ENCODE results near the gene GOT2. TPM values are rescaled to one million over a fixed set of nuclear protein-coding genes. Genes with fewer than 3 reads are reported as not detected.

The GOT2 gene
- total RNA-seq, 2 experiments from 2014 or later: 17.4 to 18.7 TPM

DNA sequence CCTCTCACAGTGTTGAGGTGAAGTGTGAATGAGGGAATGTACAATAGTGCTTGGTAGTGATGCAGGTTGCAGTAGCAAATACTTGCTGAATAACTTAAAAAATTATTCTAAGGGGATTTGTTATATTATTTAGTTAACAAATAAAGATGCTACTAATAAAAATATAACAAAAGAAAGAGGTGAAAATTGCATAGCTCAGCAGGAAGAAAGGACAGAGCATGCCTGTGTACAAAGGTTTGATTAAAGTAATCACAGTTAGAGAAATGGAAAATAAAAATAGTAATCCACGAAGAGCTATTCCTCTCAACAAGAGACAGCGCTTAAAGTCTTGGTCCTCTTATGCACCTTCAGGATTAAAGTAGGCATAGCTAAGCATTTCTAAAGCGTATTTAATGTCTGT lies 11.0 kb downstream of the GOT2 start:
- ATAC-seq (ENCODE audit: poor library complexity): no peak
- ChIA-PET POLR2A (no interaction called here), CTCF (interaction anchor here (0.9 kb wide), 1 partner anchor 33 kb away, joined by 3 read pairs; no protein-coding TSS in a partner anchor)
- intact Hi-C loops (cut with DNase I, micrococcal nuclease): no loop called here
- no peak for DNase-seq
- H3K4me1 Mint-ChIP-seq (ENCODE audit: low read depth): no peaks in the 10 kb centered on the region
- peaks cover 48% of the 10 kb centered on the region for H3K36me3 Mint-ChIP-seq (ENCODE audit: low read depth)
- Histone ChIP-seq H3K27me3 (ENCODE audit: control insufficient read depth in 1 of 2, insufficient read depth in 2 of 2, low read length in 2 of 2) (no peaks in the 10 kb centered on the region), H3K27ac (ENCODE audit: low read depth in 1 of 2, low read length in 2 of 2) (no peak overlapping the region), H3K4me3 (ENCODE audit: low read length) (no peak overlapping the region), H3K4me1 (ENCODE audit: insufficient read depth, low read length) (no peaks in the 10 kb centered on the region), H3K36me3 (ENCODE audit: insufficient read depth, low read length) (peaks cover 42% of the 10 kb centered on the region), H3K9me3 (ENCODE audit: control insufficient read depth in 1 of 2, insufficient read depth in 1 of 2, low read length in 2 of 2) (no peaks in the 10 kb centered on the region)
- no peak overlapping the region for H3K4me3 Mint-ChIP-seq
- H3K9me3 Mint-ChIP-seq: no peaks in the 10 kb centered on the region
- H3K27ac Mint-ChIP-seq: no peak overlapping the region
- no peaks in the 10 kb centered on the region for H3K27me3 Mint-ChIP-seq
- TF ChIP-seq, protein P1, sequence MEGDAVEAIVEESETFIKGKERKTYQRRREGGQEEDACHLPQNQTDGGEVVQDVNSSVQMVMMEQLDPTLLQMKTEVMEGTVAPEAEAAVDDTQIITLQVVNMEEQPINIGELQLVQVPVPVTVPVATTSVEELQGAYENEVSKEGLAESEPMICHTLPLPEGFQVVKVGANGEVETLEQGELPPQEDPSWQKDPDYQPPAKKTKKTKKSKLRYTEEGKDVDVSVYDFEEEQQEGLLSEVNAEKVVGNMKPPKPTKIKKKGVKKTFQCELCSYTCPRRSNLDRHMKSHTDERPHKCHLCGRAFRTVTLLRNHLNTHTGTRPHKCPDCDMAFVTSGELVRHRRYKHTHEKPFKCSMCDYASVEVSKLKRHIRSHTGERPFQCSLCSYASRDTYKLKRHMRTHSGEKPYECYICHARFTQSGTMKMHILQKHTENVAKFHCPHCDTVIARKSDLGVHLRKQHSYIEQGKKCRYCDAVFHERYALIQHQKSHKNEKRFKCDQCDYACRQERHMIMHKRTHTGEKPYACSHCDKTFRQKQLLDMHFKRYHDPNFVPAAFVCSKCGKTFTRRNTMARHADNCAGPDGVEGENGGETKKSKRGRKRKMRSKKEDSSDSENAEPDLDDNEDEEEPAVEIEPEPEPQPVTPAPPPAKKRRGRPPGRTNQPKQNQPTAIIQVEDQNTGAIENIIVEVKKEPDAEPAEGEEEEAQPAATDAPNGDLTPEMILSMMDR (IDR thresholded peaks at IDR 0.05): no peak

DNA sequence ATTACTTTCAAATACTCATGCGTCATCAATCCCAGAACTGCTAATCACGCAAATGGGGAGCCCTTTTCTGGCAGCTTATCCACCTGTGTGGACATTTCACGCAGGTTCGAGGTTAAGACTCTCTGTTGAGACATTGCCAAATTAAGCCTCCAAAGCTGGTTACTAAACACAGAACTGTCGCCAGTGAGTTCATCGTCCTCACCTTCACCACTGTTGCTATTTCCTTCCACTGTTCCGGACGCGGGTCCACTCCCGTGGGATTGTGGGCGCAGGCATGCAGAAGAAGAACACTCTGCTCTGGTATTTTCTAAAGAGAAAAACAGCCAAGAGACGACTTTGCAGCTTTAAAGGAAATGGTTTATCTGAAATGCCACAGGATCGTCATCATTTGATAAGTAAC lies 16.1 kb downstream of the GOT2 start:
- Histone ChIP-seq H3K27me3 (ENCODE audit: control insufficient read depth in 1 of 2, insufficient read depth in 2 of 2, low read length in 2 of 2) (no peaks in the 10 kb centered on the region), H3K4me1 (ENCODE audit: insufficient read depth, low read length) (no peaks in the 10 kb centered on the region), H3K9me3 (ENCODE audit: control insufficient read depth in 1 of 2, insufficient read depth in 1 of 2, low read length in 2 of 2) (no peaks in the 10 kb centered on the region), H3K36me3 (ENCODE audit: insufficient read depth, low read length) (peaks cover 75% of the 10 kb centered on the region), H3K27ac (ENCODE audit: low read depth in 1 of 2, low read length in 2 of 2) (no peak overlapping the region), H3K4me3 (ENCODE audit: low read length) (no peak overlapping the region)
- Mint-ChIP-seq H3K27ac (no peak overlapping the region), H3K4me1 (ENCODE audit: low read depth) (no peaks in the 10 kb centered on the region), H3K36me3 (ENCODE audit: low read depth) (peaks cover 84% of the 10 kb centered on the region), H3K27me3 (no peaks in the 10 kb centered on the region), H3K4me3 (no peak overlapping the region), H3K9me3 (no peaks in the 10 kb centered on the region)
- intact Hi-C loops (cut with DNase I, micrococcal nuclease): no loop called here
- DNase-seq (no peak), ATAC-seq (ENCODE audit: poor library complexity) (no peak)
- TF ChIP-seq, protein P1 (IDR thresholded peaks at IDR 0.05): no peak
- POLR2A ChIA-PET: no interaction called here
- CTCF ChIA-PET: no interaction called here

DNA sequence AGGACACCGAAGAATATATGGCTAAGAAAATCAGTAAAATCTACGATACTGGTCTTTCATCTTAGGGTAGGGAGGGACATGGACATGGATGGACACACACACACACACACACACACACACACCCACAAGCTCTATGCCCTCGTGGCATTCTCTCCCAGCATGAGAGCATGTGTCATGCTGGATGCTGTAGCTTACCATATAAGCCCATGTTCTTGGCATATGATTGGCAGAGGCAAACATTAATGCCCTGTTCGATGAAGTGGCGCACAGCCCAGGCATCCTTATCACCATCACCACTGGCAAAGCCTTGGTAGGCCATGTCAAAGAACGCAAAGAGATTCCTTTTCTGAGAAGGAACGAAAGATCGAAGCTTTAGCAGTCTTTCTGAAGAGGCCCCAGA lies 17.6 kb downstream of the GOT2 start:
- Histone ChIP-seq H3K4me3 (ENCODE audit: low read length) (no peak overlapping the region), H3K4me1 (ENCODE audit: insufficient read depth, low read length) (no peaks in the 10 kb centered on the region), H3K27ac (ENCODE audit: low read depth in 1 of 2, low read length in 2 of 2) (no peak overlapping the region), H3K36me3 (ENCODE audit: insufficient read depth, low read length) (peaks cover 74% of the 10 kb centered on the region), H3K9me3 (ENCODE audit: control insufficient read depth in 1 of 2, insufficient read depth in 1 of 2, low read length in 2 of 2) (no peaks in the 10 kb centered on the region), H3K27me3 (ENCODE audit: control insufficient read depth in 1 of 2, insufficient read depth in 2 of 2, low read length in 2 of 2) (no peaks in the 10 kb centered on the region)
- intact Hi-C loops (cut with DNase I, micrococcal nuclease): no loop called here
- ChIA-PET CTCF (no interaction called here), POLR2A (no interaction called here)
- Mint-ChIP-seq H3K9me3 (no peaks in the 10 kb centered on the region), H3K4me3 (no peak overlapping the region), H3K27me3 (no peaks in the 10 kb centered on the region), H3K4me1 (ENCODE audit: low read depth) (no peaks in the 10 kb centered on the region), H3K27ac (no peak overlapping the region), H3K36me3 (ENCODE audit: low read depth) (peaks cover 88% of the 10 kb centered on the region)
- TF ChIP-seq, protein P1 (IDR thresholded peaks at IDR 0.05): no peak
- no peak for ATAC-seq (ENCODE audit: poor library complexity)
- DNase-seq: no peak

Measured in CD4-positive, alpha-beta T cell (primary cell).